ENCODE results near the gene SYAP1.
"Not testable (repeated sequence)": the region's sequence is repeated elsewhere in the genome, so short reads cannot be mapped to it uniquely, and the experiment has no call there.

The SYAP1 gene

DNA sequence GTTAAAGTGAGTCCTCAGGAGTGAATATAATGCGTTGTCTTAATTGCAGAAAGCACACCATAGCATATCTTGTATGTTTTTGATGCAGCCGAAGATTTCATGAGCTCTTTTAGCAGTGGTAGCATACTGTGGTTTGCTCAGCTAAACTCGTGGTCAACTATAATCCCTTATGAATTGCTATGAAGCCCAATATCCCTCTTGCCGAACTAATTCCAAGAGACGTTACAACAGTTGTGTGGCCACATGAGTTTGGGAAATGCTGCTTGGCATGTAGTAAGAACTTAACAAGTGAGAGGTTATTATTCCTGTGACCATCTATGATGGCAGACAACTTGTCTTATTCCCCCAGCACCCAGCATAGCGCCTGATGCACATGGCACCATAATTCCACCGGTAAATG lies 30.7 kb downstream of the SYAP1 start:
- TF ChIP-seq CTCF (conservative IDR thresholded peaks at IDR 0.05) (no peak), ZFX (IDR thresholded peaks at IDR 0.05) (no peak)
- H3K27ac ChIP-seq: no peak overlapping the region

DNA sequence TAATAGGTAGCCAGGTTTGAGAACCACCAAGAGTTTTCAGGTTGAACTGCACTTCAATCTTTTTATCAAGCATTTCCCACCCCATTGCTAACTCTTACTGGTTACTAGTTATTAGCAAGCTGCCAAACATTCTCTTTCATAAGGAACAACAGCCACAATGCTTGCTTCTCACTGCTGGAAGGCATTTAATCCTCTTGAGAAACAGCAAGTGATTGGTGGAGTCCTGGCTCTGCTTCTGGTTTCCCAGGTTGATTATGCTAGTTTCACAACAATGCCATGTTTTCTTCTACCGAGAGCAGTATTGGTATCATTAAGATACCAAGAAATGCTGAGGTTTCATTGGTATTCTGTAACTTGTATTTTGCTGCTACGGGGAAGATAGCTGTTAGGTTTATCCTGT lies 34.6 kb downstream of the SYAP1 start:
- TF ChIP-seq CTCF (conservative IDR thresholded peaks at IDR 0.05) (no peak), ZFX (IDR thresholded peaks at IDR 0.05) (no peak)
- H3K27ac ChIP-seq: no peak overlapping the region

GRCh38 chrX:16756724-16757123 lies 37.3 kb downstream of the SYAP1 start:
- no peak overlapping the region for H3K27ac ChIP-seq
- no peak for TF ChIP-seq ZFX (IDR thresholded peaks at IDR 0.05)
- no peak for TF ChIP-seq CTCF (conservative IDR thresholded peaks at IDR 0.05)

DNA sequence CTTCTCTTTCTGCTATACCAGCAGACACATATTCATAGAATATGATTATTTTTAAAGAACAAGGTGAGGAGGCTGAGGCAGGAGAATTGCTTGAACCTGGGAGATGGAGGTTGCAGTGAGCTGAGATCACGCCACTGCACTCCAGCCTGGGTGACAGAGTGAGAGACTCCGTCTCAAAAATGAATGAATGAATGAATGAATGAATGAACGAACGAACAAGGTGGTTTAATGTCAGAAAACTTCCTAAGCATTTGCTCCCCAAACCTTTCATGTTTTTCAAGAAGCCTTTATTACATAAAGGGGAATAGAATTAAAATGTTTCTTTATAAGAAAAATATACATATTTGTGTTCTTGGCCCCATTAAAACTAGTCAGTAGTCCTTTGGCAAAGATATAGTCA lies 42.1 kb downstream of the SYAP1 start:
- H3K27ac ChIP-seq: not testable (repeated sequence)

DNA sequence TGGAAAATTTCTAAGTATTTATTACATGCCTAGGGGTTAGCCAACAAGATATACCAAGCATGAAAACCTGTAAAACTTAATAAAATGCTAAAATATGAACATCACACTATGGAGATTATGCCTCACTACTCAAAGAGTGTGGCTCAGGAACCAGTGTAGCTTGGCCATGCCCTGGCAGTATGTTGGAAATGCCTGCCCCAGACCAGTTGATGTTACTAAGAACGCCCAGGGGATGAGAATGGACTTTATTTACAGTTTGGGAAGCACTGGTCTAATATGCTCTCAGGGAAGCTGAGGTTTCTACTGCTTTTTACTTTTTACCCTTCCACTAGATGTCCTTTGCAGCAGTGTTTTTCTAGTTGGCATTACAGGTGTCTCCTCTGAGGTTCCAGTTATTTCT lies 43.2 kb downstream of the SYAP1 start:
- no peak overlapping the region for H3K27ac ChIP-seq
- TF ChIP-seq CTCF (conservative IDR thresholded peaks at IDR 0.05): no peak
- TF ChIP-seq ZFX (IDR thresholded peaks at IDR 0.05): no peak

GRCh38 chrX:16765594-16765993 lies 46.2 kb downstream of the SYAP1 start:
- H3K27ac ChIP-seq: no peak overlapping the region
- TF ChIP-seq ZFX (IDR thresholded peaks at IDR 0.05): no peak
- TF ChIP-seq CTCF (conservative IDR thresholded peaks at IDR 0.05): no peak

- TF ChIP-seq ZFX (IDR thresholded peaks at IDR 0.05) (no peak), CTCF (conservative IDR thresholded peaks at IDR 0.05) (no peak)
- peak overlapping the region; percentile 29; the same call in 1 of the 2 replicates for H3K27ac ChIP-seq
Observed at GRCh38 chrX:16770970-16771482, 51.6 kb downstream of the SYAP1 start.

Data from C4-2B (cell line).